Measurements from ENCODE around the gene STKLD1.

STKLD1 gene

GRCh38 chr9:133420392-133420827, 44.2 kb downstream of the STKLD1 start:
- no peak for DNase-seq

DNA sequence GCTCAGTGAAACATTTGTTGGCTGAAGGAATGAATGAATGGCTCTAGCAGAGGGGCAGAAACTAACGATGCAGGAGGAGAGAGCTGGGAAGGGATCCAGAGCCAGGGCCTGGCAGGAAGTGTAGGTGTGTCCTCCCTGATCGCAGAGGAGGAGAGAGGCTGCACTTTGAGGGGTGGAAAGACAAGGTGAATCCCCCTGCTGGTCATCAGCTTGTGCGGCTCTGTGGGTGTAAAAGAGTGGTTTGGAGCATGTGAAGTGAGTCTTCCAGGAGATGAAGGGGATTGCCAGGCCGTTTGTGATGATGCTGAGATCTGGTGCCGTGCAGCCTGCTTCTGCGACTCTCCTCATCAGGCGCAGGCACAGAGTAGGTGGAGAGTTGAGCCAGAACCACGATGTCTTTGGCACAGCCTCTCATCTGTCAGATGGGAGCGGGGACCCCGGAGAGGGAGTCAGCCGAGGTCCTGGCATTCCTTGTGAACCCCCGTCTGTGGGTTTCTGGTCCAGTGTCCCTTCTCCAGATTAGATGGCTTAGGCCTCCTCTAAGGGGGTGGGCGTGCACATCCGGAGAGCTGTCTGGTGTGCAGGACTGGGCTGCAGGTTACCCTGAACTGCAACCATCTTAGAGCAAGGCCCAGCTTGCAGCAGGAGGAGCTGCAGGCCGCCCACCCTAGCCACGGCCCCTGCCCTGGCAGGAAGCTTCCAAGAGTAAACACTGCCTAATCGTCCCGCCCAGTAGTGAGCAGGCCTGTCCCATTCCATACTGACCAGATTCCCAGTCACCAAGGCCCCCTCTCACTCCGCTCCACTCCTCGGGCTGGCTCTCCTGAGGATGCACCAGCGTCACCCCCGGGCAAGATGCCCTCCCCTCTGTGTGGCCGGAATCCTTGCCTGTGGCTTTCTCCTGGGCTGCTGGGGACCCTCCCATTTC, 45.7 kb downstream of the STKLD1 start, which contains the start of gene ADAMTS13:
Gene ADAMTS13 (plus strand): TSS at position 753 of the 928 bp plus-strand sequence. CDS start 77 bp downstream, at position 830.
- no peak for DNase-seq

DNA sequence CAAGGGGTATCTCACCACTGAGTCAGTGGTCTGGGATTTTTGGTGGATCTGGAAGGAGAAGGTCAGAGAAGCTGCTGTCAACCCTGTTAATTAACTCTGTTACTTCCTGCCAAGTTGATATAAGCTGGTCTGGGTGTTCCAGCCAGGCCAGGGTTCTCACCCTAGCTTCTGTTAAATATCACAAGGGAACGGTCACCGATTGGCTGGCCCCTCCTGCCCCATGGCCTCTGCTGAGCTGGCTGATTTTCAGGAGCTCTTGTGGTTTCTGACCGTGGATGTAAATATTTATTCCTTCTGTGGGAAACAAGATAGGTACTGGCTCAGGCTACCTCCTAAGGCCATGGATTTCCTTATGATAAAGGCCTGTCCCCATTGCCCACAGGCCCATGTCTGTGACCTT, 47.0 kb downstream of the STKLD1 start:
- DNase-seq, result no peak

DNA sequence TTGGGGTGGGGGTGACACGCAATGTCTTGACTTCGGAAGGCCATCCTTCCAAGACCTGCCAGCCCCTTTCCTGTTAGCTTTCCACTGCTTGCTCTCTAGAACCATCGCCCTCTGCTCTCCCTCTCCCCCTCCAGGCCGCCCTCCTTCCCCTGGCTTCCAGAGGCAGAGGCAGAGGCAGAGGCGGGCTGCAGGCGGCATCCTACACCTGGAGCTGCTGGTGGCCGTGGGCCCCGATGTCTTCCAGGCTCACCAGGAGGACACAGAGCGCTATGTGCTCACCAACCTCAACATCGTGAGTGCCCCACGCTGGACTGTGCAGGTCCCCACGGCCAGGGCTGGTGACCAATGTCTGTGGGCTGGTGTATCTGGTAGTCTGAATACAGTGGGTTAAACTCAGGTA, 48.0 kb downstream of the STKLD1 start:
- DNase-seq, result no peak

- no peak for DNase-seq
These were observed 49.0 kb downstream of the STKLD1 start for GRCh38 chr9:133425049-133425632.

- no peak for DNase-seq
These were observed 49.8 kb downstream of the STKLD1 start for GRCh38 chr9:133426011-133426410.

DNA sequence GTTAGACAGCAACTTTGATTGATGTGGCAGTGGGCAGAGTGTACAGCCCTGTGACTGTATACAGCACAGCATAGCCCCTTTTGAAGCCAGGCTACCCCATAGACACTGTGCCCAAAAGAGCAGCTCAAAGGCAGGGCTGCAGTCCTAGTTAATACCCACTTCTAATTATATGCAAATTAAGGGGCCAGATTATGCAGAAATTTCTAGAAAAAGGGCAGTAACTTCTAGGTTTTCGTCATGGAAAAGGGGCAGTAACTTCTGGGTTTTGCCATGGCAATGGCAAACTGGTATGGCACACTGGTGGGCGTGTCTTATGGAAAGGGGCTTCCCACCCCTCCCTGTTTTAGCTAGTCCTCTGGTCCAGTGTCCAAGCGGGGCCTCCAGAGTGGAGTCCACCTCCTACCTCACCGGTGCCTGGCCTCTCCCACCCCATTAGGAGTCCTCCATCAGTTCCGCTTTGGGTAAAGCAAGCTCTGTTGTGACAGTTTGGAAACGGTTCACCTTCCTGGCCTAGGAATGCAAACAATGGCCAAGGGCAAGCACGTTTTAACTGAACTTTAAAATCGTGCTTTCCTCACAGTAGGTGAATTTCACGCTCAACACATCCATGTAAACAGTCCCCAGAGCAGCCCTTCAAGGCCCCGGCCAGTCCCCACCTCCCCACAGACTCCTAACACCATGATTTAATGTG, 51.6 kb downstream of the STKLD1 start:
- DNase-seq, result no peak

- DNase-seq, result no peak
These were observed 52.5 kb downstream of the STKLD1 start for GRCh38 chr9:133428617-133429101.

GRCh38 chr9:133429214-133429613, 53.0 kb downstream of the STKLD1 start:
- DNase-seq, result no peak

DNA sequence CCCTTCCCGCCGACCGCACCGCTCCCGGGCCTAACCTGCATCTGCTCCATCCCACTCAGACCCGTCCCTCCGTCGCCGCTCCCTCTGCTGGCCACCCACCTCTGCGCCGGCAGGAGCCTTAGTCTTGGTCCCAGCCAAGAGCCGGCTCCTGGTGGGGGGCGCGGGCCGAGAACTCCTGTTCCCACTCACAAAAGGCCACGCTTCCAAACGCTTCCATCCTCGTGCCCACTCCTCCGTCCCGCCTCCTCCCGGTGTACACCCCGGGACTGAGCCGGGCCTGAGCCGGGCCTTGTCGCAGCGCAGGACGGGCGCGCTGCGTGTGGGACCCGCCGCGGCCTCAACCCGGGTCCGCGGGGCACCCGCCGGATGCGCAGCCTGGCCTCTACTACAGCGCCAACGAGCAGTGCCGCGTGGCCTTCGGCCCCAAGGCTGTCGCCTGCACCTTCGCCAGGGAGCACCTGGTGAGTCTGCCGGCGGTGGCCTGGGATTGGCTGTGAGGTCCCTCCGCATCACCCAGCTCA, 53.5 kb downstream of the STKLD1 start:
- no peak for DNase-seq

GRCh38 chr9:133430244-133430643, 54.1 kb downstream of the STKLD1 start:
- DNase-seq, result no peak

- no peak for DNase-seq
These were observed 57.2 kb downstream of the STKLD1 start for GRCh38 chr9:133433351-133433843.

DNA sequence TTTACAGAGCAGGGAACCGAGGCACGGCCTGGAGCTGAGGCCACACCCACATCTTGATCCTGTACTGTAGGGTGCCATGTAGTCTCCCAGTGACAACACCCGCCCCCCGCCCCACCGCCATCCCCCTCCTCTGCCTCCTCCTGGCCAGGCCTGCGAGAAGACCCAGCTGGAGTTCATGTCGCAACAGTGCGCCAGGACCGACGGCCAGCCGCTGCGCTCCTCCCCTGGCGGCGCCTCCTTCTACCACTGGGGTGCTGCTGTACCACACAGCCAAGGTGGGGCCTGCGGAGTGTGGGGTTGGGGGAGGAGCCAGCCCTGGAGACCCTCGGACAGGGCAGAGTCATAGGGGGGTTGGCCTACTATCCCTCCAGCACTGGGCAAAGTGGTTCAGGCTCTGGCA, 60.5 kb downstream of the STKLD1 start:
- no peak for DNase-seq

- no peak for DNase-seq
These were observed 61.8 kb downstream of the STKLD1 start for GRCh38 chr9:133437753-133438531.

GRCh38 chr9:133439337-133439736, 63.2 kb downstream of the STKLD1 start:
- DNase-seq, result no peak

GRCh38 chr9:133440874-133441273, 64.7 kb downstream of the STKLD1 start:
- DNase-seq, result no peak

DNA sequence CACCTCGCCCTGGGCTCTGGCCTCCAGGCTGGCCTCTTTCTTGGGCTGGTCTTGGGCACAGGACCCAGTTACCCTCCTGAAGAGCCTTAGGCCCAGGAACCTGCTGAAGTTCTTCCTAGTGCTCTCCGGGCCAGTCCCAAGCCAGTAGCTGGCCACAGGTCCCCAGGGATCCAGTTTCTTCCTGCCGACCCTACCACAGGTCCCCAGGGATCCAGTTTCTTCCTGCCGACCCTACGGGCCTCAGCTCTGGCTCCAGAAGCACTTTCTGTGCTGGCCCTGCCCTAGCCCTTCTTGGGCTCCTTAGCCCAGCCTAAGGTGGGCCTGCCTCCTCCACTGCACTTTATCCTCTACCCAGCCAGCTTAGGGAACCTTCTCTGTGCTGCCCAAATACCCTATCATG, 65.4 kb downstream of the STKLD1 start:
- no peak for DNase-seq

DNA sequence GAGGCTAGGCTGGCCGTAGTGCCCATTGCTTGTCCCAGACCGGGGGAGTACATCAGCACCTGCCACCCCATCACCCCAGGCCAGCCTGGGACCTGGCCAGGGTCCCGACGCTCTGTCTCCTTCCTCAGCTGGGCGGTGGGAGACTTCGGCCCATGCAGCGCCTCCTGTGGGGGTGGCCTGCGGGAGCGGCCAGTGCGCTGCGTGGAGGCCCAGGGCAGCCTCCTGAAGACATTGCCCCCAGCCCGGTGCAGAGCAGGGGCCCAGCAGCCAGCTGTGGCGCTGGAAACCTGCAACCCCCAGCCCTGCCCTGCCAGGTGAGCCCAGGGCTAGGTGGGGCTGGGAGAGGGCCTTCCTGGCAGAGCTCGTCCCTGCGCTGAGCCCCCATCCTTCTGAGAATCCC, 67.1 kb downstream of the STKLD1 start:
- DNase-seq, result no peak

DNA sequence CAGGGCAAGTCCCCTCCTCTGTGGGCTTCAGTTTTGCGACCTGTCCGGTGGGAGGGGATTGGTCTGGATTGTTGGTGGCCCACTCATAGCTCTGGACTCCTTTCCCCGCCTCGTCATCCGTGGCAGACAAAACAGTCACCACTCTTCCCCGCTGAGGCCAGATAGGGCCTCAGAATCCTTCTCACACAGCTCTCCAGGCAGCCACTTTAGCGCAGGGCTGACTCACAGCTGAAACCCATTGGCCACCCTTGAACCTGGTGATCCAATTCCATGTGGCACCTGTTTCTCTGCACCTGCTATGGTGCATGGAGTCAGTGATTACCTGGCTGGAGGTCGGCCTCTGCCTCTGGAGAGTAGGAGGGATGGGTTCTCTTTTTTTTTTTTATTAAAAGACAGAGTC, 67.8 kb downstream of the STKLD1 start:
- DNase-seq, result no peak

GRCh38 chr9:133445293-133445969, 69.3 kb downstream of the STKLD1 start:
- no peak for DNase-seq

DNA sequence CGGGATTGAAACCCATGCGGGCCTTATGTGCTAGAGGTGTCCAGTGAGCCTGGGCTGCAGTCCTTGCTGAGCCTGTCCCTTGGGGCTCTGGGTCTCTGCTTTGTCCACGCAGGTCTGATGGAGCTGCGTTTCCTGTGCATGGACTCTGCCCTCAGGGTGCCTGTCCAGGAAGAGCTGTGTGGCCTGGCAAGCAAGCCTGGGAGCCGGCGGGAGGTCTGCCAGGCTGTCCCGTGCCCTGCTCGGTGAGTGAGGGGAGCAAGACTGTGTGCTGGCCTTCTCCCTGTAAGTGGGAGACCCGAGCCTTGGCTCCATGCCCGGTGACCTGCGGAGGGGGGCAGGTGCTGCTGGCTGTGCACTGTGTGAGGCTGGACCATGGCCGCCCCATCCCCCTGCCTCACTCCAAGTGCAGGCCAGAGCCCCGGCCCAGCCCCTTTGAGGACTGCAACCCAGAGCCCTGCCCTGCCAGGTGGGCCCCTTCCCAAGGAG, 72.4 kb downstream of the STKLD1 start:
- DNase-seq, result no peak
